GM19467 (cell line): ENCODE measurements around the gene PRKN.

Source experiments
- ATAC-seq: cut with Tn5 transposase; IDR thresholded peaks from one replicate; pipeline ENCODE4 v1.9.1; 2021; ENCODE audit warnings: mild to moderate bottlenecking, moderate library complexity; ENCODE audit not compliant: unreplicated experiment

PRKN gene

DNA sequence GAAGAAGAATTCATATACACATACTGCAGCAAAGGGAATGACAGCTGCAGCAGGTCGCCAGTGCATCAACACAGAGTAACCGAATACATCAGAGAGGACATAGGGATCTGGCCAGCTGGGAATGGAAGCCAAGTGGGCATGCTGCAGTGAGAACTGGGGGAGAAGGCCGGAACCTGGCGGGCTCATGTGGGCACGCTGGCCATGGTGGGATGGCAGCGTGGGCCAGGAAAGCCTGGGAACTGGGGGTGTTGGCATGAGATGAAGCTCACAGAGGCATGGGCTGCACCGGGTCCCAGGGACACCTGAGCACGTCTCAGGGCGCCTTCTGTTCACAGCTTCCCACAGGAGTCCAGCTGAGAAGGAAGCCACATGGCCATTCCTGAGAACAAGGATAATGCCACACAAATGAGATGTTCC, 1314.2 kb downstream of the PRKN start:
- ATAC-seq = no peak

DNA sequence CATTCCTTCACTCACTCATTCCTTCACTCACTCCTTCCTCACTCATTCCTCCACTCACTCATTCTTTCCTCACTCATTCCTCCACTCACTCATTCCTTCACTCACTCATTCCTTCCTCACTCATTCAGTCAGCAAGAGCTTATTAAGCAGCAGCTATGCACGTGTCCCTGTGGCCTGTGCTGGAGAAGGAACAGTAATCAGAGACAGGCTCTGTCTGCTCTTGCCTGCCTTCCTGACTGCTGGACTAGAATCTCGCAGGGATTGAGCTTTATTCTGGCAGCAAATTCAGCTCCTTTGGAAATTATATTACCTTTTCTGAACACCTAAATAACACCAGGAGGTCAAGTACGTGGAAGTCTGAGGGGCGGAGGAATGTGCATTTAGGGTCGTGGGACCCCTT, 1314.8 kb downstream of the PRKN start:
- no peak for ATAC-seq

DNA sequence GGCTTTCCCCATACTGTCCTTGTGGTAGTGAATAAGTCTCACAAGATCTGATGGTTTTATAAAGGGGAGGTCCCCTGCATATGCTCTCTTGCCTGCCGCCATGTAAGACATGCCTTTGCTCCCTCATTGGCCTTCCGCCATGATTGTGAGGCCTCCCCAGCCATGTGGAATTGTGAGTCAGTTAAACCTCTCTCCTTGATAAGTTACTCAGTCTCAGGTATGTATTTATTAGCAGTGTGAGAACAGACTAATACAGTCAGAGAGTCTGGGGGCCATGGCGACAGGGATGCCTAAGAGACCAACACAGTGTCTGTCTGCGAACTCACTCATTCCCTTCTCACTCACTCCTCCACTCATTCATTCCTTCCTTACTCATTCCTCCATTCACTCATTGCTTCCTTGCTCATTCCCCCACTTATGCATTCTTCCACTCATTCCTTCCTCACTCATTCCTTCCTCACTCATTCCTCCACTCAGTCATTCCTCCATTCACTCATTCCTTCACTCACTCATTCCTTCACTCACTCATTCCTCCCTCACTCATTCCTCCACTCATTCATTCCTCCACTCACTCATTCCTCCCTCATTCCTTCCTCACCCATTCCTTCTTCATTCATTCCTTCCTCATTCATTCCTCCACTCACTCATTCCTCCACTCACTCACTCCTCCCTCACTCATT, 1316.2 kb downstream of the PRKN start:
- no peak for ATAC-seq

DNA sequence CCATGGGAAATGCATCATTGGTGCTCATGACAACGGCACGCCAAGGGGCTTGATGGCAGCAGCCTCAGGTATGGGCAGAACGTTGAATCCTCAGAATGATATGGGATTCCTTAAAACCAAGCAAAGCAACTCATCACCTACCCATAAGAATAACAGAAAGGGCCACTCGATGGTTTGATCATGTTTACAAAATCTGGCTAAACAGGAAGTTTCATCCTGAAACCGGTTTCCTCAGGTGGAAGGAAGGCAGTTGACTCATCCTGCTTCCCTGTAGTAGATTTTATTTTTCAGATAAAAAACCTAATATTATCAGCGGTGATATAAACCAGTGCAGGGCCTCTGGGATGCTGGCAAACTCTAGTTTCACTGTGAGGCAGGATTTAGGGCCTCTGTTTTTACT, 1316.8 kb downstream of the PRKN start:
- ATAC-seq = no peak

DNA sequence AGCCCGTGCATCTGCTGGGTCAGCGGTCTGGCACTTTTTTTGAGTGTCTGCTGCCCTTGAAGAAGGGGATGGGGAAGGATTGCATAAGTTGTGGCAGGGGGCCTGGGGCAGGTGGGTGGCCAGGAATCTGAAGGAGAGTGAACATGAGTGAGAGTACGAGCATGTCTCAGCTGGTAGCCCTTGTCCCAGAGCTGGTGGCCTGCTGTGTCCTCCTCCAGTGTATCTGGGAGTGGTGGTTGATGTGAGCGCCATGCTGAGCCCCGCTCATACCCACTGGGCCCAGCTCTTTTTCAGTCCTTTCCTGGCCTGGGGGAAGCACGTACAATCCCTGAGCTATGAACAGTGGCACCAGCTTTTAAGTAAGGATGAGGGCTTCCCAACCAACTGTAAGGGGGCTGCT, 1317.5 kb downstream of the PRKN start:
- ATAC-seq = no peak

DNA sequence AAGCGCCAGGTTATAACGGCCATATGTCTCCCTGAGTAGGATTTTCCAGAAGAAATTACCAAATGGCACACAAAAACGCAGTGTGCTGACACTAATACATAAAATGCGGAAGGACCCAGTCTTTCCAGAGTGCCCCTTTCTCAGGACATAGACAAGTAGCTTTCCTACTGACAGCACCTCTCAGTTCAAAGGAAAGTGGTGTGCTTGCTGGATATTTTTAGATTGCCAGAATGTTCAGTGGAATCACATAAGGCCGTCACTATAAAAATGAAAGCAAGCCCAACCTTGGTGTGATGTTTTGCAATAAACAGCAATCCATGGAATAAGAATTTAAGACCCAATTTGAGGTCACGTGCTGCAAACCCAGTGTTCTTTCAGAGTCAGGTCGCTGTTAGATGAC, 1318.2 kb downstream of the PRKN start:
- ATAC-seq = no peak

DNA sequence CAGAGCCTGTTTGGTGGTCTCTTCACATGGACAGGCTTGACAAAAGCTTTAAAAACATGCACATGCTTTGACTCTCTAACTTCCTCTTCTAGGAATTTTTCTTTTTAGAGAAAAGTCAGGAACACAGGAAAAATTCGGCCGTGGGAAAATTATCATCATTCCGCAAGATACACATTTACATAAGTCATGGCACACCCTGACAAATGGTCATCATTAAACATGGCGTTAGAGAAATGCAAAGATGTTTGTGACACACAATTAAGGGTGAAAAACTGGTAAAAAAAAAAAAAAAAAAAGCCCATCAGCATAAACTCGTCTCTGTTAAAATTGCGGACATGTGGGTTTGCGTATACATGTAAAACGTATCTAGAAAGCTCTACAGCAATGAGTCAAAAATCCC, 1319.5 kb downstream of the PRKN start:
- no peak for ATAC-seq

DNA sequence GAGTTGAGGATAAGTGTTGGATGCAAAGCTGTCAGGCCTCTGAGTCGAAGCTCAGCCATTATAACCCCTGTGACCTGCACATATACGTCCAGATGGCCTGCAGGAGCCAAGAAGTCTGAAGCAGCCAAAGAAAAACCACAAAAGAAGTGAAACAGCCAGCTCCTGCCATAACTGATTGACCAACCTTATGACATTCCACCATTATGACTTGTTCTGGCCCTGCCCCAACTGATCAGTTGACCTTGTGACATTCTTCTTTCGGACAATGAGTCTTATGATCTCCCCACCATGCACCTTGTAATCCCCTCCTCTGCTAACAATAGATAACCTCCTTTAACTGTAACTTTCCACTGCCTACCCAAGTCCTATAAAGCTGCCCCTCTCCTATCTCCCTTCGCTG, 1320.0 kb downstream of the PRKN start:
- ATAC-seq = no peak

DNA sequence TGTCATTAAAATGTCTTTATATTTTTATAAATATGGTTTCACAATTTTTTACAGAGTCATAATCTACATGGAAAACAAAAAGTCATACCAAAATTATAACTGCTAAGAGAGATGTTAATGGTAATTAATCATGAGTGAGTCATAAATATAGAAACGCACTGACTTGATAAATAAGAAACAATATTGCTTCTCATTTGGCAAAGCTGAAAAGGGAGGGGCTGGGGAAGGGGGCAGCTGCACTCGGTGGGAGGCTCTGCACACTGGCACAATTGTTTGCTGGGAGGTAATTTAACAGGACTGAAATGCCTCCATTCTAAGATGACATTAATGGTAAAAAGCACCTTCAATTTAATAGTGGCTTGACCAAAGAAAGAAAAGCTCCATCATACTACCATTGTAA, 1320.5 kb downstream of the PRKN start:
- no peak for ATAC-seq

DNA sequence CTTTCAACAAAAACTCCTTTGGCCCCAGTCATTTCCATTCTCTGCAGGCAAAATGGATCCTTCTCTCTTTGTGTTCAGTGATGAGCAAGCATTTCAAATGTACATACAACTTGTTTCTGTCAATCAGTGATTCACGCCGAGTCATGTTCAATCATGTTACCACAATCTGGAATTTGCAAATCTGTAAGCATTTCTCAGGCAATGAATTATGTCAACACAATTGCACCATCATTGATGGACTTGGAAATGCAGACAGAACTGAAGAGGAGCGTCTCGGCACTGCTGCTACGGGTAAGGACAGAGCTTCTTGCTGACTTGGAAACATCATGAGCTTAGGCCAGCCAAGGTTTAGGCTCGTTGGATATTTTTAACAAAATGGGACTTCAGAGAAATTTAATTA, 1320.9 kb downstream of the PRKN start:
- no peak for ATAC-seq

DNA sequence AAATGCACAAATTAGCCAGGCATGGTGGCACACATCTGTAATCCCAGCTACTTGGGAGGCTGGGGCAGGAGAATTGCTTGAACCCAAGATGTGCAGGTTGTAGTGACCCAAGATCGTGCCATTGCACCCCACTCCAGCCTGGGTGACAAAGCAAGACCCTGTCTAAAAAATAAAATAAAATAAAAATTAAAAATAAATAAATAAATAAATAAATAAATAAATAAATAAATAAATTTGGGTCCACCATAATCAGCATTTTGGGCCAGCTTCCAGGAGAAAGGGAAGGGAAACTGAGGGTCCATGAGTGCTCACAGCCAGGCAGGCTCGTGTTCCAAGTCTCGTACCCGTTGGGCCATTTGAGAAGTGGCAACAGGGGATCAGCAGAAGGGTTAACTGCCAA, 1322.1 kb downstream of the PRKN start:
- no peak for ATAC-seq

DNA sequence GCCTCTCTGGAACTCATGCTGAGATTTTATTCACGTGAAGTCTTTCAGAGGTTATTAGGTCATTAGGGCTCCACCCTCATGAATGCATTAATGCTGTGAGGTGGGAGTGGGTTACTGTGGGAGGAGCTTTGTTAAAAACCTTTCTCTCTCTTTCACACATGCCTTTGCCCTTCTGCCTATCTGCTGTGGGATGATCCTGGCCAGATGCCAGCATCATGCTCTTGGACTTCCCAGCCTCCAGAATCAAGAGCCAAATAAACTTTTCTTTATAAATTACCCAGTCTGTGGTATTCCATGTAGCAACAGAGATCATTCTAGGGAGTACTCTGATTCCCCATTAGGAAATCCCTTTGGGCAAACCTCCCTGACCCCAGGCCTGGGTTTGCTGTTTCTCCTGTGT, 1323.8 kb downstream of the PRKN start:
- no peak for ATAC-seq

DNA sequence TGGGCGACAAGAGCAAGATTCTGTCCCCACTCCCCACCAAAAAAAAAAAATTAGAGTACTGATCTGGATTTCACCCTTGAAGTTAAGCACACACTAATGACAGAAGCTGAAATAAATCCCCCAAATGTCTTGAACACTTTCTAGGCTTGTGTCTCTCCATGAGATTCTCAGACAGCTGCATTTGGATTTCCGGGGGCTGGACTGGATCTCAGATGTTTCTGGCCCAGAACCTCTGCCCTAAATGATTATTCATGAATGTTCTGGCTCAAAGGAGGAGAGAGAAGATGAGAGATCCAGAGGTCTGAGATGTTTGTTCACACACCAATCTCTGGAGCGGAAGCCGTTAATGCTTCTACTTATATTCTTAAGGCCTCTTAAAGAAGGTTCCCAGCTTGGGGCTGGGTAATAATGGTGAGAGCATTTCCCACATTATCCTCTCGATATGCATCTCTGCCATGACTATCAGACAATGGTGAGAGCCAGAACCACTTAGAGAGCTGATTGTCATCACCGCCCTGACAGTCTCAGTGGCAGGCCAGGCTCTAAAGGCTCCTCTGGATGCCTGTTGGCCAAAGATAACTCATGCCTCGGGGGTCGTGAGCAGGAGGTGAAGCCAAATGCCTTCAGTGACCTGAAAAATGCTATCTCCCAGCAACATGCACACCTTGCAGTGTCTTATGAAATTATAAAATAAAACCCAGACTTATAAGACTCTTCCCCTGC, 1325.8 kb downstream of the PRKN start:
- no peak for ATAC-seq

DNA sequence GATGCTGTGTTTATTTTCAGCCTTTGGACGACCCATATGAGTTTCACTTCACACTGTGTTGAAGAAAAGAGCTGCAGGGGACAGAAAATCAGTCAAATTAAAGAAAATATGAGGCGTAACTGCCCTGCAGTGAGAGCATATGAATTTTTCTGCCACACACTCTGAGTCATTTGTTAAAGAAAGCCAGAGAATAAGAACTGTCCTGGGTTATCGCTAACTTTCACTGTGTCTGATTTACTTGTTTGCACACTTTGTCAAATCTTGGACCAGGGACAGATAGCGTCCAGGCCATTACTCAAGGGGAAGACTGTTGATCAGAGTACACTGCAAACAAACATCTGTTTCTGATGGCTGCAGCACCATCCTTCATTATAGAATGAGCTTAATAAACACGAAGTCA, 1326.9 kb downstream of the PRKN start:
- ATAC-seq = no peak

DNA sequence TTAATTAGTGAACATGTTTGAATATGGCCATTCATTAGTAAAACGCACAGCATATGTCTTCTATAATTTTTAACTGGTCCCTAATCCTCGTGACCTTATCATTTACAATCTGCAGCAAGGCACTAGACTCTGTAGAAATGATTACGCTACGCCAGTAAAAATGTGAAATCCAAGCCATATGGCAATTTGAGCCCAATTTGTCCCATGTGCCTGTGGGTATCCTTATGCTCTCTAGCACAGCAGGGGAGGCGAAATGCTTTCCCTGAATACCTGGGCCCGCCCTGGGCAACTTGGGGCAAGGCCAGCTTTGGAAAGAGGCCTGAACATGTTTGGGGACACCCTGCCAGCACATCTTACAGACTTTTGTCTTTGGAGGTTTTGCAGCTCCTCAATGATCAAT, 1331.0 kb downstream of the PRKN start:
- no peak for ATAC-seq

DNA sequence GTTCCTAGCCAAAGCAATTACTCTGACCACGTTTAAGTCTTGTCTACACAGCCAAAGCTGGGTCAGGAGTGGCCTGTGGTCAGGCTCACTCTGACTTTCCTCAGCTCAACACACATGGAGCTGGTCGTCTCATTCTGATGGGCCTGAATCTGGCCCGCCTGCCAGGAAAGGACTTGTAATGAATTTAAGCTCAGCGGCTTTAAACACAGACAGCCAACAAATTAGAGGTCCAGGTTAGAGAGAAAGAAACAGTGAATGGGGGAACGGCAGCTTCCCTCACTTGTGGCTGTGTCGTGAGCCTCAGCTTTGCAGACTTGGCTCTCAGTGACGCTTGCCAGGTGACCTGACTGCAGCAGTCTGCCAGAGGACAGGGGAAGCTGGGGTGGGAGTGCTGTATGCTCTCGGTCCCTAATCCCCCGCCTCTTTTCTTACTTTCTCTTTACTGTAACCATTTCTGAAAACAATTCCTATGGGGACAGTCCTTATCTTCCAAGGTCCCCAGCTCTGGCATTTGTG, 1331.8 kb downstream of the PRKN start:
- ATAC-seq = no peak

DNA sequence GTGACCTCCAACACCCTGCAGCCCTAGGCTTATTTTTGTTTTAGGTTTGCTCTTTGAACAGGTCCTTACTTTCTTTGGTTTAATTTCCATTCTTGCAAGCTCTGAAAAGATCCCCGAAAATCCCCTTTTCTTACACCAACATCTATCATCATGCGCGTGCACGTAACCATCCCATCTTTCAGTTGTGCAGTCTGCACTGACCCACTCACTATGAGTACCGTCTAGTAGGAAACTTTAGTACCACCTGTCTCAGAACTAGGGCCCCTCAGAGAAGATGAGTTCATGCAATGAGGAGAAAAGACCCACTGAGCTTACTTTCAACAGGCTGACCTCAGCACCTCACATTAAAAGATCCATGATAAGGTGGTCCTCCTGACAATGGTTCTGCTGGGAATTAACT, 1333.1 kb downstream of the PRKN start:
- no peak for ATAC-seq

DNA sequence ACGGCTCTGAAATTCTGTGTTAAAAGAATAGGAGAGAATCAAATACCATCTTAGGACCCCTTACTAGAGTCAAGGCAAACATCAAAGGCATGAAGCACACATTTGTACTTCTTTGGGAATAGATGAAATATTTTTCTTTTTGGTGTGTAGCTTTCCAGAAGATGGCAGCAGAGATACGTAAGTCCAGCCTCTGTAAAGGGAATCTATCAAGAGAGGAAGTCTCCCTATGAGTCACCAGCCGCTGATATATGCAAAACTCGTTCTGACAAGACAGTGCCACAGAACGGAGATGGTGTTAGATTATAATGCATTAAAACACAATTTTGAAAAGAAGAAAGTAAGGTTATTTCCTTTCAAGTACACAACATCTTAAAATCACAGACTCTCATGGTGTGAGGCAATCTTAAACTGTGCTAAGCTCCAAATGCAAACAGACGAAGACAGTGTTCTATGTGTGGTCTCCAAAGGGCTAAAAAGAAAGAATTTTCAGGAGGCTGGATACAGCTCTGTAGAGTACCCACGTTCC, 1333.7 kb downstream of the PRKN start:
- peak; percentile 100 for ATAC-seq

DNA sequence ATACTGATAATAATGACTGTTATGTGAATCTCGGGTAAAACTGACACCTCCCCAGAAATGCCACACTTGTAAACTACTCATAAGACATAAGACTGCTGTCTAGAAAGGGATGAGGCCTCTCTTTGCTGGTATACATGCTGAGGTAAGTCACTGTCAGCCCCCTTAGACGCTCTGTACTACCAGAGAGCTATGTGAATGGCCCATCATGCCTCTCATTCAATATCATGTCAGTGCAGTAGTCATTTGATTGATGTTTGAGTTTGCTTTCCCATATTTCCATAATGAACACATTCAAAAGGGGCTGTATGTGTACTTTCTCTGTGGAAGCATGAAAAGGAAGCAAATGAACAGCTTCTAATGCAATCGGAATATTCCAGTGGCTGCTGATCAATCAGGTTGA, 1334.3 kb downstream of the PRKN start:
- ATAC-seq = no peak

DNA sequence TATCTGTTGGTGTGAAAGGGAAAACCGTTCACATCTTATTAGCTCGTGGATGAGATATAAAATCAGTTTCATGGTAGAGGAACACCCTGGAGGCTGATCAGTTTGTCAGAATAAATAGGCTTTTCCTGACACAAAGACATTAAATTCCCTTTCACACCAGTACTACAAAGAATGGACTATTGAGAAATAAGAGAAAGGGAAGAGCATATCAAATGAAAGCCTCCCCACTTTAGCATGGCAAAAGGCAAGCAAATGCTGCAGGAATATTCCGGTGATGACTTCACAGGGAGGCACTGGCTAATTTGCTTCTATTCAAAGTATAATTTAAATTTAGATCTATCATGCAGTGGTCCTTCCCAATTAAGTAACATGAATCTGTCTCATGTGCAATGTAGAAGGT, 1337.8 kb downstream of the PRKN start:
- ATAC-seq = no peak

DNA sequence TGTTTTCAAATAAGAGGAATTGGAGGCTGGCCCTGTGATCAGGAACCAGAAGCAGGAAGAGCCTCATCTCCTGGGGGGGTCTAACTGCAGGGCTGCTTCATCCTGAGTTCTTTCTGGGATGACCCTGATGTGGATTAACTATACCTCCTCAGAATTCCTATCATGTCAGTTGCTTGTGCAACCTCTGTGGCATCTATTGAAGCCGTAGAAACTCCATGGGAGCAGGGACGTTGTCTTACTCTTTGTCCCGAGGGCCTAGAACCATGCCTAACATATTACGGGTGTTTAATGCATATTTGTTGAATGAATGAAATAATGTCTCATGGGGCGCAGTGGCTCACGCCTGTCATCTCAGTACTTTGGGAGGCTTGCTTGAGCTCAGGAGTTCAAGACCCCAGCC, 1343.6 kb downstream of the PRKN start:
- ATAC-seq = no peak

DNA sequence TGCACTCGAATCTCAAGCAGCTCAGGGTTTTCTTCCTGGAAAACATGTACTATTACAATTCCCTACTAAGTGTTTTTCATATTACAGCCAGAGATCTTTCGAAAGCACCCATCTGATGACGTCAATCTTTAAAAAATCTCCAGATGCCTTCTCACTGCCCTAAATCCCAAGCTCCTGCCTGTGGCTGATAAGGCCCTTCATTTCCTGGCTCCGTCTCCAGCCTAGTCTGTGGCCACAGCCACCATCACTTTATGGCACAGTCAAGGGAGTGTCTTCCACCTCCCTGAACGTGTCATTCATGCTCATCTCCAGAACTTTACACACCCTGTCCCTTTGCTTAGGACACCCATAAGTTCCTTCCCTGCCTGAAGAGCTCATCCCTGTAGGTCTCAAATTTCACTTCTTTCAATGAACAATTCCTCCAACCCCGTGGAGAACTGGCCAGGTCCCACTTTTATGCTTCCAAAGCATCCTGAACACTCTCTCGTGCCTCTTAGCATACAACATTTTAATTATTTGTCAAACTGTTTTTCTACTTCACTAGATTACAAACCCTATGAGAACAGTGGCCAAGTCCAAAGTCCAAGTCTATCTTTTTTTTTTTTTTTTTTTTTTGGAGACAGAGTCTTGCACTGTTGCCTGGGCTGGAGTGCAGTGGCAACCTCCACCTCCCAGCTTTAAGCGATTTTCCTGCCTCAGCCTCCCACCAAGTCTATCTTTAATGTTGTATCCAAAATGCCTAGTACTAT, 1347.6 kb downstream of the PRKN start:
- ATAC-seq = no peak
